Gastroesophageal sphincter (tissue), 3 donors: Measurements from ENCODE around the gene SPSB2.

Source experiments
- CTCF ChIP-seq, 4 experiments: fragments of 200-600 bp in 2 of 4; fragments of 450-650 bp in 2 of 4; sonication (generic) in 1 of 4; IDR thresholded peaks; one replicate each; pipeline ENCODE4 v1.5.1; 2017 to 2019; ENCODE audit warnings: antibody characterized with exemption in 4 of 4, mild to moderate bottlenecking in 2 of 4, moderate library complexity in 2 of 4
- EP300 ChIP-seq: sonication (generic); formaldehyde crosslinking; IDR thresholded peaks from one replicate; pipeline ENCODE4 v1.6.1; 2017; ENCODE audit warnings: antibody characterized with exemption, mild to moderate bottlenecking

- TF ChIP-seq EP300 (no peak), CTCF (IDR thresholded peaks at IDR 0.05) (no peak)
These were observed 39.2 kb upstream of the SPSB2 start for GRCh38 chr12:6912164-6912935.
